HepG2 (cell line): ENCODE measurements around the gene PRKAR2B. TPM values are rescaled to one million over a fixed set of nuclear protein-coding genes. Genes with fewer than 3 reads are reported as not detected.

Source experiments
- ATAC-seq: fragments of 200-7000 bp; cut with Tn5 transposase; 3 replicates; pipeline ENCODE4 v1.9.1; 2020; ENCODE audit warnings: mild to moderate bottlenecking, moderate library complexity
- BruUV-seq: library from RNA; stranded (reverse); fragments of 400-500 nt; replicated peaks from 2 replicates; lab custom pipeline; 2021; lab: Mats Ljungman, UMichigan
- CTCF ChIA-PET: fragments of 300-600 bp; formaldehyde crosslinking; extraction: SDS; loops from one replicate; lab custom pipeline; 2021; ENCODE audit warnings: low total read pairs, inconsistent platforms, low intra/inter-chr PET ratio; lab: Yijun Ruan, JAX
- POLR2A ChIA-PET: fragments of 350-600 bp; sonication (Branson Sonifier 250); formaldehyde crosslinking; loops from one replicate; lab custom pipeline; 2020; ENCODE audit warnings: antibody characterized with exemption, inconsistent platforms; lab: Yijun Ruan, JAX
- DNase-seq: peaks from one replicate; pipeline ENCODE4 v3.0.0-alpha.2; 2015; ENCODE audit warnings: low spot score
- FAIRE-seq: peaks from 3 replicates; lab custom pipeline; 2011; peaks lifted over from hg19 to GRCh38; lab: Jason Lieb, UNC
- H2AFZ ChIP-seq: one replicate; pipeline ENCODE4 v1.6.1; 2011; ENCODE audit warnings: low read length, inconsistent platforms
- H3K27ac ChIP-seq: fragments of 300-600 bp; 3 replicates; pipeline ENCODE4 v1.8.0; 2011; ENCODE audit warnings: mixed run types, mild to moderate bottlenecking, mixed read lengths, low read length, inconsistent platforms; ENCODE audit not compliant: insufficient read depth; ENCODE audit errors: extremely low read length
- H3K27me3 ChIP-seq, 2 experiments: fragments of 200-600 bp in 1 of 2; 2 replicates in 1 of 2; 3 replicates in 1 of 2; pipeline versions ENCODE4 v1.6.0 to v1.8.0; 2011; ENCODE audit warnings: low read length in 2 of 2, mild to moderate bottlenecking in 2 of 2, moderate library complexity in 2 of 2, inconsistent platforms in 1 of 2; ENCODE audit not compliant: insufficient read depth in 2 of 2, control insufficient read depth in 1 of 2
- H3K36me3 ChIP-seq, 2 experiments: fragments of 200-600 bp in 1 of 2; replicated peaks in 1 of 2; 2 replicates in 1 of 2; 3 replicates in 1 of 2; pipeline versions ENCODE4 v1.5.1 to v1.8.0; 2011; ENCODE audit warnings: low read length in 2 of 2, inconsistent platforms in 1 of 2; ENCODE audit not compliant: insufficient read depth in 2 of 2, control insufficient read depth in 1 of 2
- H3K4me1 ChIP-seq: 2 replicates; pipeline ENCODE4 v1.5.1; 2012; ENCODE audit warnings: low read length, inconsistent platforms; ENCODE audit not compliant: insufficient read depth
- H3K4me2 ChIP-seq: 2 replicates; pipeline ENCODE4 v1.6.0; 2011; ENCODE audit warnings: low read depth, low read length, inconsistent platforms
- H3K4me3 ChIP-seq, 3 experiments: fragments of 200-600 bp in 1 of 3; sonication (generic), shearing (Covaris generic) in 1 of 3; replicated peaks in 1 of 3; 2 replicates each; pipeline ENCODE4 v1.5.1; 2011 to 2016; ENCODE audit warnings: low read length in 3 of 3, inconsistent platforms in 2 of 3, low read depth in 2 of 3, mild to moderate bottlenecking in 2 of 3, control low read depth in 1 of 3, mixed read lengths in 1 of 3; ENCODE audit not compliant: insufficient read depth in 1 of 3
- H3K79me2 ChIP-seq: one replicate; pipeline ENCODE4 v1.6.1; 2011; ENCODE audit warnings: low read length, inconsistent platforms; ENCODE audit not compliant: insufficient read depth
- H3K9ac ChIP-seq: 2 replicates; pipeline ENCODE4 v1.6.0; 2011; ENCODE audit warnings: mild to moderate bottlenecking, low read depth, low read length, inconsistent platforms; ENCODE audit not compliant: insufficient read depth
- H3K9me3 ChIP-seq: 2 replicates; pipeline ENCODE4 v1.5.1; 2012; ENCODE audit warnings: mild to moderate bottlenecking, low read length
- H4K20me1 ChIP-seq: 2 replicates; pipeline ENCODE4 v1.6.0; 2011; ENCODE audit warnings: inconsistent platforms, mild to moderate bottlenecking, low read length, moderate library complexity; ENCODE audit not compliant: insufficient read depth
- HES4 ChIP-seq: sonication (generic); formaldehyde crosslinking; IDR thresholded peaks from 2 replicates; pipeline ENCODE4 v1.9.0; 2021; ENCODE audit warnings: mild to moderate bottlenecking, missing genetic modification reagents, borderline replicate concordance
- HIVEP1 ChIP-seq: sonication (generic); formaldehyde crosslinking; IDR thresholded peaks from 2 replicates; pipeline ENCODE4 v1.4.0; 2020; ENCODE audit warnings: mild to moderate bottlenecking, missing genetic modification reagents
- HNF4A ChIP-seq: sonication (generic); formaldehyde crosslinking; IDR thresholded peaks from 2 replicates; pipeline ENCODE4 v1.4.0; 2020; ENCODE audit warnings: missing genetic modification reagents
- ISX ChIP-seq: sonication (generic); formaldehyde crosslinking; conservative IDR thresholded peaks from 2 replicates; pipeline ENCODE4 v1.5.0; 2020; ENCODE audit warnings: missing genetic modification reagents
- KDM2A ChIP-seq: sonication (generic); formaldehyde crosslinking; IDR thresholded peaks from 2 replicates; pipeline ENCODE4 v1.4.0; 2020; ENCODE audit warnings: low read depth, missing genetic modification reagents, borderline replicate concordance
- KDM6A ChIP-seq: IDR thresholded peaks from 2 replicates; pipeline ENCODE4 v1.6.1; 2016; ENCODE audit warnings: low read depth
- MAZ ChIP-seq, 2 experiments: sonication (generic) in 1 of 2; formaldehyde crosslinking in 1 of 2; IDR thresholded peaks; 2 replicates each; pipeline versions ENCODE4 v1.5.0 to v1.6.1; 2012 to 2020; ENCODE audit warnings: low read depth in 2 of 2, mild to moderate bottlenecking in 2 of 2, borderline replicate concordance in 1 of 2, improper control_type of control experiment in 1 of 2, low read length in 1 of 2, missing genetic modification reagents in 1 of 2, moderate library complexity in 1 of 2
- MBD4 ChIP-seq: IDR thresholded peaks from 2 replicates; pipeline ENCODE4 v1.6.1; 2012; ENCODE audit warnings: low read length, inconsistent platforms, borderline replicate concordance
- SETDB1 ChIP-seq: sonication (generic); formaldehyde crosslinking; IDR thresholded peaks from 2 replicates; pipeline ENCODE4 v1.5.1; 2020; ENCODE audit warnings: missing genetic modification reagents, mild to moderate bottlenecking, borderline replicate concordance
- STAG1 ChIP-seq: sonication (generic); formaldehyde crosslinking; IDR thresholded peaks from 2 replicates; pipeline ENCODE4 v1.4.0; 2020; ENCODE audit warnings: missing genetic modification reagents
- ZBTB21 ChIP-seq: sonication (generic); formaldehyde crosslinking; IDR thresholded peaks from 2 replicates; pipeline ENCODE4 v1.4.0; 2020; ENCODE audit warnings: missing genetic modification reagents
- ZNF256 ChIP-seq: sonication (generic); formaldehyde crosslinking; conservative IDR thresholded peaks from 2 replicates; pipeline ENCODE4 v1.4.0; 2020; ENCODE audit warnings: missing genetic modification reagents
- ZNF260 ChIP-seq: sonication (generic); formaldehyde crosslinking; IDR thresholded peaks from 2 replicates; pipeline ENCODE4 v1.4.0; 2020; ENCODE audit warnings: missing genetic modification reagents, low read depth, mild to moderate bottlenecking, borderline replicate concordance
- ZNF441 ChIP-seq: sonication (generic); formaldehyde crosslinking; IDR thresholded peaks from 2 replicates; pipeline ENCODE4 v1.7.0; 2021; ENCODE audit warnings: missing genetic modification reagents, borderline replicate concordance
- ZNF746 ChIP-seq: sonication (generic); formaldehyde crosslinking; IDR thresholded peaks from 2 replicates; pipeline ENCODE4 v1.8.0; 2022; ENCODE audit warnings: mild to moderate bottlenecking, missing genetic modification reagents
- WGBS: methylation state at CpG from one replicate; pipeline ENCODE4 v1.1.6; 2017; ENCODE audit warnings: low lambda C conversion rate; 5-methylcytosine and 5-hydroxymethylcytosine counted together
- in situ Hi-C: cut with HindIII; loops from 2 replicates; pipeline ENCODE4 v1.10.0; 2017; ENCODE audit warnings: low pct_unique_long_range_greater_than_20kb; ENCODE audit not compliant: extremely low pct_ligation_motif_present
- intact Hi-C: fragments of 100-400 bp; cut with micrococcal nuclease; formaldehyde crosslinking; loops from one replicate; pipeline ENCODE4 v1.10.0; 2022; ENCODE audit not compliant: unreplicated experiment
- polyA plus RNA-seq, 8 experiments: library from polyadenylated mRNA; depleted of rRNA in 3 of 8; stranded (reverse) in 7 of 8; unstranded in 1 of 8; fragments of >200 nt; fragmentation: Illumina TruSeq in 4 of 8; extraction: Trizol in 4 of 8; gene quantifications; 2 replicates each; pipeline versions ENCODE4 v1.2.1 to v1.2.3, GENCODE V29; 2011 to 2016; ENCODE audit warnings: low read depth in 4 of 8, missing spikeins in 1 of 8, mixed read lengths in 1 of 8; ENCODE audit not compliant: insufficient read depth in 1 of 8
- total RNA-seq, 5 experiments: library from RNA; depleted of rRNA; stranded (reverse); fragments of >200 nt; fragmentation: Illumina TruSeq; extraction: Trizol; gene quantifications; 2 replicates each; pipeline ENCODE4 v1.2.3, GENCODE V29; 2016; ENCODE audit warnings: low read depth in 1 of 5
- TF ChIP-seq, protein P1 (sequence below): sonication (generic); formaldehyde crosslinking; IDR thresholded peaks from 2 replicates; pipeline ENCODE4 v1.4.0; 2020; ENCODE audit warnings: missing genetic modification reagents, borderline replicate concordance
- TF ChIP-seq, protein P2 (sequence below): sonication (generic); formaldehyde crosslinking; IDR thresholded peaks from 2 replicates; pipeline ENCODE4 v1.5.1; 2020; ENCODE audit warnings: missing genetic modification reagents, mild to moderate bottlenecking, borderline replicate concordance

PRKAR2B gene
- total and polyA plus RNA-seq, 2 of the 13 experiments (the other 11 are each of a cell fraction or from before 2014, with no cell fraction given), result not detected

DNA sequence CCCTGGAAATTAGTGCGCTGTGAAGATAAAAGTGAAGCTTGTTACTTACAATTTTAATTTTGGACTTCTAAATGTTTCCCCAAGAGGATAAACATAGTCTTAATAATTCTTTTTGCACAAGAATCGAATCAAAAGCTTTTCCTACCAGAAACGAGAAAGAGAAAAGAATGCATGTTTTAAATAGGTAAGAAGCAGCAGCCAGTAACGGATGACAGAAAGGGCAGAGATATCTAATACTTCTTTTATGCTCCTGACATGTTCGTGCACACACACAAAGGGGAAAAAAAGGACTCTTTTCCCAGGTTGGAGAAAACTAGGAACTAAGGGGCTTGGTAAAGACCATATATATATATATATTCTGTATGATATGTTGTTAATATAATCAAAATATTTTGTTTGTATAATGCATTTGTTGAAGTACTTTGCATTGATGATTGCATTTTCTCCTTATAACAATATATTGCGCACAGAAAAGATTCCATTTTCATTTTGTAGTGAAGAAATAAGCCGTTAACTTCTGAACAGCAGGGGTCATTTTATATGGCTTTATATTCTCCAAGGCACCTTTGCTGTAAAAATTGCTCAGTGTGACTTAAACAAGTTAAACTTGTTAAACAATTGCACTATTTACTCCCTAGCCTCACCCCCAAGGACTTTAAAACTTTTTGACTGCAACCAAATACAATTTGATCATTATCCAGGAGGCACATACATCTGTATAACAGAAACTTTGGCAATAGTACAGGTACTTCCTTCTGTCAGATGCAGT, 2.2 kb downstream of the PRKAR2B start (continued):
- TF ChIP-seq HIVEP1 (CRISPR knock-in tag), result no peak
- TF ChIP-seq ZNF746, result no peak
- TF ChIP-seq STAG1, result no peak
- TF ChIP-seq, protein P1, sequence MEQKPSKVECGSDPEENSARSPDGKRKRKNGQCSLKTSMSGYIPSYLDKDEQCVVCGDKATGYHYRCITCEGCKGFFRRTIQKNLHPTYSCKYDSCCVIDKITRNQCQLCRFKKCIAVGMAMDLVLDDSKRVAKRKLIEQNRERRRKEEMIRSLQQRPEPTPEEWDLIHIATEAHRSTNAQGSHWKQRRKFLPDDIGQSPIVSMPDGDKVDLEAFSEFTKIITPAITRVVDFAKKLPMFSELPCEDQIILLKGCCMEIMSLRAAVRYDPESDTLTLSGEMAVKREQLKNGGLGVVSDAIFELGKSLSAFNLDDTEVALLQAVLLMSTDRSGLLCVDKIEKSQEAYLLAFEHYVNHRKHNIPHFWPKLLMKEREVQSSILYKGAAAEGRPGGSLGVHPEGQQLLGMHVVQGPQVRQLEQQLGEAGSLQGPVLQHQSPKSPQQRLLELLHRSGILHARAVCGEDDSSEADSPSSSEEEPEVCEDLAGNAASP (CRISPR knock-in tag), result no peak

DNA sequence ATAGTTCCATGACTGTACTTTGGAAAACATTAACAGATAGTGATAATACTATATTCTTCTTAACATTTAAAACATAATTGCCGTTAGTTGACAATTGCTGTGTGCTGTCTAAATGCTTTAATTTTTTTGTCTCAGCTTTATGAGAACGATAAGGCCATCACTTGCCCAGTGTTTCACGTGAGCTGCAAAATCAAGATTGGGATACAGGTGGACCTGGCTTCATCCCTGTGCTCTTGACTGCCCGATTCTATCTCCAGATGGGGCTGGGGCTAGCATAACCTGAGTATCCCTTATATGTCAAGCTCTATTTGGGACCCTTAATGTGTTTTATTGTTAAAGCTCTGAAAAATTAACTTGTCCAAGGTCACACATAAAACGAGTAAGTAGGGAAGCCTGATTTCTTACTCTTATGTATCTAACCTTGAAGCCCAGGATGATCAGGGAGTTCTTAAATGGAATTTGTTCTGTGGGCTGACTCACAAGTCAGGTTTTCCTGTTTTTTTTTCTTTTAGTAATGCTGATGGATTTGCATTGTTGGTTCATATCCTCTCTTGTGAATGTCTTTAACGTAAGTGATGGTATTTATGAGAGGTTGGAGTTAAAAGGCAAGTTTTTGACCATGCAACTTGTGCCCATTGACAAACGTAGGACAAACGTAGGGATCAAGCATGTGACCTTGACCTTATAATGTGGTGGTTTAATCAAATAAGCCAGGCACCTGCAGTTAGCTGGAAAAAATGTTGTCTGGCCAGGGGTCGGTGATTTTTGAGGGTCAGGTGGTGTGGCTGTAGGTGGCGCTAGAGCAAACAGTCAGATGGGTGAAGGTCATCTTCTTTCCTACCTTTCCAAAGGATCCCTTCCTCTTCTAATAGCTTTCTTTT, 3.6 kb downstream of the PRKAR2B start:
- Histone ChIP-seq H3K27me3 (peaks cover 3 to 33% of the 10 kb centered on the region in 2 experiments; a peak in 4 of 5 replicates), H3K9me3 (no peaks in the 10 kb centered on the region), H3K4me2 (no peak overlapping the region), H3K4me3 (no peak overlapping the region), H3K36me3 (no peaks in the 10 kb centered on the region), H3K27ac (no peak overlapping the region), H2AFZ (no peak overlapping the region), H3K4me1 (peaks cover 9% of the 10 kb centered on the region), H3K9ac (no peak overlapping the region), H4K20me1 (no peaks in the 10 kb centered on the region), H3K79me2 (no peaks in the 10 kb centered on the region)
- BruUV-seq, result no TSS peak
- POLR2A ChIA-PET, result no interaction called here
- intact Hi-C loops (no loop called here), in situ Hi-C loops (no loop called here)
- DNase-seq (no peak), FAIRE-seq (no peak), ATAC-seq (no peak)
- 10% methylated on average over 10 of the region's 10 CpGs for WGBS
- CTCF ChIA-PET, result no interaction called here
- TF ChIP-seq MBD4 (no peak), ZBTB21 (no peak), MAZ (IDR thresholded peaks at IDR 0.05; ENCODE audit: borderline replicate concordance, low read depth, low read length) (no peak), MAZ (CRISPR knock-in tag; IDR thresholded peaks at IDR 0.05; ENCODE audit: low read depth) (no peak), KDM6A (CRISPR knock-in tag) (no peak), SETDB1 (CRISPR knock-in tag) (no peak), ZNF256 (CRISPR knock-in tag) (no peak), KDM2A (CRISPR knock-in tag) (no peak), ZNF260 (CRISPR knock-in tag) (no peak), ISX (CRISPR knock-in tag) (no peak), ZNF441 (CRISPR knock-in tag) (no peak), HES4 (CRISPR knock-in tag) (no peak), HNF4A (no peak)
- TF ChIP-seq, protein P2, sequence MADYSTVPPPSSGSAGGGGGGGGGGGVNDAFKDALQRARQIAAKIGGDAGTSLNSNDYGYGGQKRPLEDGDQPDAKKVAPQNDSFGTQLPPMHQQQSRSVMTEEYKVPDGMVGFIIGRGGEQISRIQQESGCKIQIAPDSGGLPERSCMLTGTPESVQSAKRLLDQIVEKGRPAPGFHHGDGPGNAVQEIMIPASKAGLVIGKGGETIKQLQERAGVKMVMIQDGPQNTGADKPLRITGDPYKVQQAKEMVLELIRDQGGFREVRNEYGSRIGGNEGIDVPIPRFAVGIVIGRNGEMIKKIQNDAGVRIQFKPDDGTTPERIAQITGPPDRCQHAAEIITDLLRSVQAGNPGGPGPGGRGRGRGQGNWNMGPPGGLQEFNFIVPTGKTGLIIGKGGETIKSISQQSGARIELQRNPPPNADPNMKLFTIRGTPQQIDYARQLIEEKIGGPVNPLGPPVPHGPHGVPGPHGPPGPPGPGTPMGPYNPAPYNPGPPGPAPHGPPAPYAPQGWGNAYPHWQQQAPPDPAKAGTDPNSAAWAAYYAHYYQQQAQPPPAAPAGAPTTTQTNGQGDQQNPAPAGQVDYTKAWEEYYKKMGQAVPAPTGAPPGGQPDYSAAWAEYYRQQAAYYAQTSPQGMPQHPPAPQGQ, result no peak
